MM.1S (cell line): ENCODE measurements around the gene MAPKAPK3.

ENCODE experiments used
- DNase-seq: peaks from one replicate; pipeline ENCODE4 v3.0.0-alpha.2; 2015
- H2AFZ ChIP-seq: fragments of 300-600 bp; sonication (generic); 2 replicates; pipeline ENCODE4 v1.6.0; 2016; ENCODE audit warnings: antibody characterized with exemption, low read length
- H3F3A ChIP-seq: fragments of 300-600 bp; sonication (generic); 2 replicates; pipeline ENCODE4 v1.6.1; 2016; ENCODE audit warnings: mild to moderate bottlenecking, antibody characterized with exemption, low read length, moderate library complexity, mixed read lengths; ENCODE audit not compliant: insufficient read depth
- H3K27ac ChIP-seq: fragments of 300-600 bp; sonication (generic); 2 replicates; pipeline ENCODE4 v1.5.1; 2016; ENCODE audit warnings: mild to moderate bottlenecking, low read length
- H3K27me3 ChIP-seq: fragments of 300-600 bp; sonication (generic); replicated peaks from 2 replicates; pipeline ENCODE4 v1.6.0; 2016; ENCODE audit warnings: low read length; ENCODE audit not compliant: insufficient read depth
- H3K36me3 ChIP-seq: fragments of 300-600 bp; sonication (generic); replicated peaks from 2 replicates; pipeline ENCODE4 v1.6.1; 2016; ENCODE audit warnings: mild to moderate bottlenecking, low read length, mixed read lengths; ENCODE audit not compliant: insufficient read depth
- H3K4me1 ChIP-seq: fragments of 300-600 bp; sonication (generic); 2 replicates; pipeline ENCODE4 v1.6.1; 2016; ENCODE audit warnings: low read length, mixed read lengths
- H3K4me2 ChIP-seq: fragments of 300-600 bp; sonication (generic); 2 replicates; pipeline ENCODE4 v1.6.0; 2016; ENCODE audit warnings: low read depth, low read length
- H3K4me3 ChIP-seq: fragments of 300-600 bp; sonication (generic); 2 replicates; pipeline ENCODE4 v1.5.1; 2016; ENCODE audit warnings: low read length, mixed read lengths
- H3K79me2 ChIP-seq: fragments of 300-600 bp; sonication (generic); 2 replicates; pipeline ENCODE4 v1.6.1; 2016; ENCODE audit warnings: mixed run types, low read length, mixed read lengths
- H3K9ac ChIP-seq: fragments of 300-600 bp; sonication (generic); 2 replicates; pipeline ENCODE4 v1.6.1; 2016; ENCODE audit warnings: low read length, mixed read lengths
- H3K9me2 ChIP-seq: fragments of 300-600 bp; sonication (generic); replicated peaks from 2 replicates; pipeline ENCODE4 v1.6.1; 2016; ENCODE audit warnings: mild to moderate bottlenecking, low read length, mixed read lengths; ENCODE audit not compliant: insufficient read depth
- H3K9me3 ChIP-seq: fragments of 300-600 bp; sonication (generic); replicated peaks from 2 replicates; pipeline ENCODE4 v1.6.1; 2016; ENCODE audit warnings: mild to moderate bottlenecking, low read length, mixed read lengths; ENCODE audit not compliant: insufficient read depth
- H4K20me1 ChIP-seq: fragments of 300-600 bp; sonication (generic); 2 replicates; pipeline ENCODE4 v1.6.1; 2016; ENCODE audit warnings: mild to moderate bottlenecking, low read length, moderate library complexity, mixed read lengths; ENCODE audit not compliant: insufficient read depth
- EZH2 ChIP-seq: fragments of 300-600 bp; sonication (generic); optimal IDR thresholded peaks from 2 replicates; pipeline ENCODE3; 2017; ENCODE audit warnings: low read depth, mild to moderate bottlenecking, antibody characterized with exemption, low read length, mixed read lengths
- EZH2phosphoT487 ChIP-seq: fragments of 300-600 bp; sonication (generic); IDR thresholded peaks from 2 replicates; pipeline ENCODE4 v1.6.1; 2018; ENCODE audit warnings: antibody characterized with exemption, low read length
- TF ChIP-seq, protein P1 (sequence below): fragments of 300-600 bp; sonication (generic); IDR thresholded peaks from 2 replicates; pipeline ENCODE4 v1.5.1; 2016; ENCODE audit warnings: antibody characterized with exemption, low read length, mixed read lengths

MAPKAPK3 gene

DNA sequence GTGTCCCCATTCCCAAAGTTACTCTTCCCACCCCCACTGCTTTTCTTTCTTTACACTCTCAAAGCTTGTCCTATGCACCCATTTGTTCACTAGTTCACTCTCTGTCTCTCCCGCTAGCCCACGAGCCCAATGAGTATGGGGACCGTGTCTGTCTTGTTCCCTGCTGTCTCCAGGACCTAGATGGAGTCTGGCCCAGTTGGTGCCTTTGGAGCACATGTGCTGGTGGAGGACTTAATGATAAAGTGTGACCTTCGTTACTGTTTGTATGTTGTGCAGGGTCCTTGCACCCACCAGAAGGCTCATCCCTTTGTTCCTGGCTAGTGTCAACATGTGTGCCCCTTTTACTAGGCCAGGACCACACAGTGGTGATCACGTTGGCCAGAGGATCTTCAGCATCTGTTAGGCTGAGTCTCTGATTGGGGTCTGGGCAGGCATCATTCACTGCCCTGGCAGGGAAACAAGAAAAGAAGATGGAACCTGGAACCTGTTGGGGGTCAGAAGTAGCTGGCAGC is 12.8 kb upstream of the MAPKAPK3 start:
- H3K27ac ChIP-seq = no peak overlapping the region
- peaks cover 11% of the 10 kb centered on the region for H3K4me1 ChIP-seq
- no peak overlapping the region for H3K4me2 ChIP-seq
- no peak overlapping the region for H2AFZ ChIP-seq
- no peaks in the 10 kb centered on the region for H4K20me1 ChIP-seq
- no peak overlapping the region for H3K9ac ChIP-seq
- DNase-seq = no peak
- H3K9me3 ChIP-seq = no peaks in the 10 kb centered on the region
- no peaks in the 10 kb centered on the region for H3K79me2 ChIP-seq
- no peaks in the 10 kb centered on the region for H3K9me2 ChIP-seq
- H3F3A ChIP-seq = no peaks in the 10 kb centered on the region
- H3K4me3 ChIP-seq = no peak overlapping the region
- TF ChIP-seq EZH2phosphoT487 (no peak), EZH2 (no peak)
- TF ChIP-seq, protein P1, sequence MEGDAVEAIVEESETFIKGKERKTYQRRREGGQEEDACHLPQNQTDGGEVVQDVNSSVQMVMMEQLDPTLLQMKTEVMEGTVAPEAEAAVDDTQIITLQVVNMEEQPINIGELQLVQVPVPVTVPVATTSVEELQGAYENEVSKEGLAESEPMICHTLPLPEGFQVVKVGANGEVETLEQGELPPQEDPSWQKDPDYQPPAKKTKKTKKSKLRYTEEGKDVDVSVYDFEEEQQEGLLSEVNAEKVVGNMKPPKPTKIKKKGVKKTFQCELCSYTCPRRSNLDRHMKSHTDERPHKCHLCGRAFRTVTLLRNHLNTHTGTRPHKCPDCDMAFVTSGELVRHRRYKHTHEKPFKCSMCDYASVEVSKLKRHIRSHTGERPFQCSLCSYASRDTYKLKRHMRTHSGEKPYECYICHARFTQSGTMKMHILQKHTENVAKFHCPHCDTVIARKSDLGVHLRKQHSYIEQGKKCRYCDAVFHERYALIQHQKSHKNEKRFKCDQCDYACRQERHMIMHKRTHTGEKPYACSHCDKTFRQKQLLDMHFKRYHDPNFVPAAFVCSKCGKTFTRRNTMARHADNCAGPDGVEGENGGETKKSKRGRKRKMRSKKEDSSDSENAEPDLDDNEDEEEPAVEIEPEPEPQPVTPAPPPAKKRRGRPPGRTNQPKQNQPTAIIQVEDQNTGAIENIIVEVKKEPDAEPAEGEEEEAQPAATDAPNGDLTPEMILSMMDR = no peak
- H3K27me3 ChIP-seq = no peaks in the 10 kb centered on the region
- H3K36me3 ChIP-seq = no peaks in the 10 kb centered on the region

DNA sequence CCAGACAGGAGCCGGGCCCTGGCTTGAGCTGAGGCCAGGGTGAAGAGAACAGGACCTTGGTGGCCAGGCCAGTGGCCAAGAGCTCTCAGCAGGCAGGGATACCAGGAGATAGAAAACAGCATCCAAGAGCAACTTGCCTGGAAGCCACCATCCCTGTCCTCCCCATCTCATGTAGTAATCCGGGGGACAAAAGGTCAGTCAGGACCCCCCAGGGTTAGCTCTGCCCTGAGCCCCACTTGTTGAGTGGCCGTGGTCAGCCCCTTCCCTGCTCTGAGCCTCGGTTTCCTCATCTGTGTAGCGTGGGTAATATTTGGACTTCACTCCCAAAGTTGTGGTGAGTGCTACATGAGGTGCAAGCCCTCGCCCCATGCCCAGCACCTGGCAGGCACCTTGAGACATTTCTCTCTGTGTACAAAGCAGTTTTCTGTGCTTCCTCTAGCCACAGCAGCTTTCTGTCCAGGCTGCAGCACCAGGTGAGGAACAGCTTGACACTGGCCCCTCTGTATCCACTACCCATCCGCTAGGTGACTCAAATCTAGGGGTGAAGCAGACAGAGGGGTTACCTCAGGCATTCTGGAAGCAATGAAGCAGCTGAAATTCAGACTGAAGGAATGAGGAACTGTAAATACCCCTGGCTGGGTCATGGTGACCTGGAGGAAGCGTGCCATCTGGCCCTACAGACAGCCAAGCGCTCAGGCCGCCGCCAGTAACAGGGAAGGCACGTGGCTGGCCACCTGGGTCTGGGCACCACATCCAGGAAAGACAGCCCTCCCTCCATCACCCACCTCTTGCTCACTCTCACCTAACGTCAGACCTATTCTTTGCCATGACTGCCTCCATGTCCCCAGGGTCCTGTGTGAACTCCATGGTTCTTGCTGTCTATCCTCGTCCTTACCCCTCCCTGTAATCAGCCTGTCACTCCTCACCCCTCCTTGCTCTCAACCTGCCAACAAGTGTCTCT is 12.0 kb upstream of the MAPKAPK3 start:
- Histone ChIP-seq H3K27ac (peak overlapping the region; percentile 13; the same call in 1 of the 2 replicates), H3K4me2 (no peak overlapping the region), H3K9ac (no peak overlapping the region), H3K9me3 (no peaks in the 10 kb centered on the region), H3F3A (no peaks in the 10 kb centered on the region), H3K36me3 (no peaks in the 10 kb centered on the region), H4K20me1 (no peaks in the 10 kb centered on the region), H3K27me3 (no peaks in the 10 kb centered on the region), H3K9me2 (no peaks in the 10 kb centered on the region), H3K4me3 (no peak overlapping the region), H3K79me2 (no peaks in the 10 kb centered on the region), H2AFZ (no peak overlapping the region), H3K4me1 (peaks cover 11% of the 10 kb centered on the region)
- TF ChIP-seq, protein P1 = no peak
- TF ChIP-seq EZH2 (no peak), EZH2phosphoT487 (no peak)
- DNase-seq = no peak

DNA sequence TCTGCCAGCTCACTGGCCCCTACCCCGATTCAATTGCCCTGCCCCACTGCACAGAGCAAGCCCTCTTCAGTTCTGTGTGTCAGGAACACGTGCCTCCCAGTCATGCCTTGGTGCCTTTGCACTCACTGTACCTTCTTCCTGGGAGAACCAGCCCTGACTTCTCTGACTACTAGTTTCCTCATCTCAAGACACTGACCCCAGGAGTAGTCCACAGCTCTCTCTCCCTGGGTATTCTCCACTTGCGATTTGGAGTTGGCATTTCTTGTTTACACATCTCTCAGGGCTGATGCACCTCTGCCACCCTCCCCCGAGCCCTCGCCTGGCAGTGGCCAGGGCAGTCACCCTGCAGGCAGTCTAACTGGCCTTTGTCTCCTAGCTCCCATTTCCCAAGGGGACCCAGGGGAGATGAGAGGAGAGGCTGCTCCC is 11.0 kb upstream of the MAPKAPK3 start:
- Histone ChIP-seq H3K9ac (no peak overlapping the region), H4K20me1 (no peaks in the 10 kb centered on the region), H3K27ac (no peak overlapping the region), H3F3A (no peaks in the 10 kb centered on the region), H3K79me2 (no peaks in the 10 kb centered on the region), H3K4me1 (peaks cover 11% of the 10 kb centered on the region), H3K9me3 (no peaks in the 10 kb centered on the region), H2AFZ (no peak overlapping the region), H3K4me2 (no peak overlapping the region), H3K27me3 (no peaks in the 10 kb centered on the region), H3K9me2 (no peaks in the 10 kb centered on the region), H3K36me3 (no peaks in the 10 kb centered on the region), H3K4me3 (no peak overlapping the region)
- TF ChIP-seq EZH2 (no peak), EZH2phosphoT487 (no peak)
- TF ChIP-seq, protein P1 = no peak
- no peak for DNase-seq
